Measurements from ENCODE around the gene CPNE6.

The CPNE6 gene

DNA sequence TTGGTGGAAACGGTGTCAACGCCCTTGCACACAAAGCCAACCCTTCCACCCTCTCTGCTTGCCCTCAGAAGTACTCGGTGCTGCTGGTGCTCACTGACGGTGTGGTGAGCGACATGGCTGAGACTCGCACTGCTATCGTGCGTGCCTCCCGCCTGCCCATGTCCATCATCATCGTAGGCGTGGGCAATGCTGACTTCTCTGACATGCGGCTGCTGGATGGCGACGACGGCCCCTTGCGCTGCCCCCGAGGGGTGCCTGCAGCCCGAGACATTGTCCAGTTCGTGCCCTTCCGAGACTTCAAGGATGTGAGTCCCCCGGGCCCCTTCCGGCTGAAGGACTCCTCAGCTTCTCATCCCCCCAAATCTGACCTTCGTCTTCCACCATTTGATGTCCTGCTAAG is 5.7 kb downstream of the CPNE6 start:
- Histone ChIP-seq H3K27me3 (replicated peaks; ENCODE audit: control insufficient read depth, insufficient read depth, low read length) (no peaks in the 10 kb centered on the region; the same call in 1 of the 2 replicates), H3K36me3 (ENCODE audit: control insufficient read depth, insufficient read depth, low read length) (no peaks in the 10 kb centered on the region), H3K4me3 (replicated peaks; ENCODE audit: low read depth, low read length) (no peak overlapping the region)
- TF ChIP-seq, protein P1, sequence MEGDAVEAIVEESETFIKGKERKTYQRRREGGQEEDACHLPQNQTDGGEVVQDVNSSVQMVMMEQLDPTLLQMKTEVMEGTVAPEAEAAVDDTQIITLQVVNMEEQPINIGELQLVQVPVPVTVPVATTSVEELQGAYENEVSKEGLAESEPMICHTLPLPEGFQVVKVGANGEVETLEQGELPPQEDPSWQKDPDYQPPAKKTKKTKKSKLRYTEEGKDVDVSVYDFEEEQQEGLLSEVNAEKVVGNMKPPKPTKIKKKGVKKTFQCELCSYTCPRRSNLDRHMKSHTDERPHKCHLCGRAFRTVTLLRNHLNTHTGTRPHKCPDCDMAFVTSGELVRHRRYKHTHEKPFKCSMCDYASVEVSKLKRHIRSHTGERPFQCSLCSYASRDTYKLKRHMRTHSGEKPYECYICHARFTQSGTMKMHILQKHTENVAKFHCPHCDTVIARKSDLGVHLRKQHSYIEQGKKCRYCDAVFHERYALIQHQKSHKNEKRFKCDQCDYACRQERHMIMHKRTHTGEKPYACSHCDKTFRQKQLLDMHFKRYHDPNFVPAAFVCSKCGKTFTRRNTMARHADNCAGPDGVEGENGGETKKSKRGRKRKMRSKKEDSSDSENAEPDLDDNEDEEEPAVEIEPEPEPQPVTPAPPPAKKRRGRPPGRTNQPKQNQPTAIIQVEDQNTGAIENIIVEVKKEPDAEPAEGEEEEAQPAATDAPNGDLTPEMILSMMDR (IDR thresholded peaks at IDR 0.05; ENCODE audit: insufficient read depth, low read length, poor library complexity, severe bottlenecking): no peak
- no peak for DNase-seq (ENCODE audit: extremely low read depth, insufficient read length)

- no peak overlapping the region for H3K4me3 ChIP-seq (replicated peaks; ENCODE audit: low read depth, low read length)
- TF ChIP-seq, protein P1 (IDR thresholded peaks at IDR 0.05; ENCODE audit: insufficient read depth, low read length, poor library complexity, severe bottlenecking): no peak
- no peaks in the 10 kb centered on the region for H3K36me3 ChIP-seq (ENCODE audit: control insufficient read depth, insufficient read depth, low read length)
- H3K27me3 ChIP-seq (replicated peaks; ENCODE audit: control insufficient read depth, insufficient read depth, low read length): no peaks in the 10 kb centered on the region; the same call in 1 of the 2 replicates
- no peak for DNase-seq (ENCODE audit: extremely low read depth, insufficient read length)
Measured at GRCh38 chr14:24078146-24078545, 6.8 kb downstream of the CPNE6 start.

DNA sequence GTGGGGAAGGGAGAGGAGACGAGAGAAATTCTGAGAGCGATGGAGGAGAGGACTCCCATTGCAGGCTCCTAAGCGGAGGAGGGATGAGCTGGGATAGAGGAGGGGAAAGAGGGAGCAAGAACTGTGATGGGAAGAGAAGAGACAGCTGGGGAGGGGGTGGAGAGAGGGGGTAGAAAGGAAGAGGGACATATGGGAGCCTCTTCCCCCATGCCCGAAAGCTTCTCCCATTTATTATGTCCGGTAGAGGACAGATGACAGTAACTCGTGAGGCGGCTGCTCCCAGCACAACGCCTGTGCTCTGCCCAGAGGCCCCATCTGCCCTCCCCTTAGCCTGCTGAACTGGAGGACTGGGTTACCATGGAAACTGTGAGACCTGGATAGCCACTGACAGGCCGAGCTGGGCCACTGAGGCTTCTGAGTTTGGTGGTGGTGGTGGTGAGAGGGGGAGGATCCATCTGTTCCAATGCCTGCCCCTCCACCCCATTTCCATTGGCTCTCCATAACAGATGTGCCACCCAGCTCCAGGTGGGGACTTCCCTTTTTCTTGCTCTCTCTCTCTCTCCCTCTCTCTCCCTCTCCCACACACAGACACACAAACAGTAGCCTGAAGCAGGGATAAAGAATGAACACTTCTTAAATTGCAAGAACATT is 8.3 kb downstream of the CPNE6 start:
- Histone ChIP-seq H3K4me3 (replicated peaks; ENCODE audit: low read depth, low read length) (no peak overlapping the region), H3K27me3 (replicated peaks; ENCODE audit: control insufficient read depth, insufficient read depth, low read length) (no peaks in the 10 kb centered on the region), H3K36me3 (ENCODE audit: control insufficient read depth, insufficient read depth, low read length) (no peaks in the 10 kb centered on the region)
- no peak for DNase-seq (ENCODE audit: extremely low read depth, insufficient read length)
- TF ChIP-seq, protein P1 (IDR thresholded peaks at IDR 0.05; ENCODE audit: insufficient read depth, low read length, poor library complexity, severe bottlenecking): no peak

- TF ChIP-seq, protein P1 (IDR thresholded peaks at IDR 0.05; ENCODE audit: insufficient read depth, low read length, poor library complexity, severe bottlenecking): no peak
- DNase-seq (ENCODE audit: extremely low read depth, insufficient read length): no peak
- no peak overlapping the region for H3K4me3 ChIP-seq (replicated peaks; ENCODE audit: low read depth, low read length)
- no peaks in the 10 kb centered on the region for H3K27me3 ChIP-seq (replicated peaks; ENCODE audit: control insufficient read depth, insufficient read depth, low read length)
- no peaks in the 10 kb centered on the region for H3K36me3 ChIP-seq (ENCODE audit: control insufficient read depth, insufficient read depth, low read length)
Measured at GRCh38 chr14:24080142-24080530, 8.8 kb downstream of the CPNE6 start.

GRCh38 chr14:24080888-24081738 is 9.8 kb downstream of the CPNE6 start:
- DNase-seq (ENCODE audit: extremely low read depth, insufficient read length): peak; percentile 87
- no peaks in the 10 kb centered on the region for H3K27me3 ChIP-seq (replicated peaks; ENCODE audit: control insufficient read depth, insufficient read depth, low read length)
- H3K36me3 ChIP-seq (ENCODE audit: control insufficient read depth, insufficient read depth, low read length): no peaks in the 10 kb centered on the region
- TF ChIP-seq, protein P1 (IDR thresholded peaks at IDR 0.05; ENCODE audit: insufficient read depth, low read length, poor library complexity, severe bottlenecking): no peak
- H3K4me3 ChIP-seq (replicated peaks; ENCODE audit: low read depth, low read length): peak overlapping the region; percentile 73
